Measurements from ENCODE around the gene MIA2.
"Not testable (repeated sequence)": the region's sequence is repeated elsewhere in the genome, so short reads cannot be mapped to it uniquely, and the experiment has no call there.

- TF ChIP-seq POLR2AphosphoS5 (IDR thresholded peaks at IDR 0.05; ENCODE audit: low read depth, low read length); TAF1 (IDR thresholded peaks at IDR 0.05; ENCODE audit: borderline replicate concordance, low read depth, low read length); POLR2A (IDR thresholded peaks at IDR 0.05; ENCODE audit: low read depth, low read length): not testable (repeated sequence)
Observed at GRCh38 chr14:39231751-39232553, 1.8 kb upstream of the MIA2 start.

All from GM12892 (cell line).